ENCODE data around the gene GIPC2. TPM values are rescaled to one million over a fixed set of nuclear protein-coding genes. Genes with fewer than 3 reads are reported as not detected.

The GIPC2 gene
- total and polyA plus RNA-seq, 2 of the 4 experiments (the other 2 are of a cell fraction): 0.07 to 0.18 TPM

- Histone ChIP-seq H3K56ac (ENCODE audit: extremely low read depth, insufficient read depth, low read length) (no peak overlapping the region), H4K5ac (ENCODE audit: low read depth, low read length) (no peak overlapping the region), H3K4me2 (ENCODE audit: low read depth, low read length) (no peak overlapping the region), H3K27me3 (ENCODE audit: control insufficient read depth, insufficient read depth, low read length) (no peaks in the 10 kb centered on the region), H3K79me1 (ENCODE audit: low read depth in 1 of 2, low read length in 2 of 2) (no peaks in the 10 kb centered on the region), H2BK15ac (ENCODE audit: low read depth, low read length) (0 out of 3 replicates have a peak overlapping the region, but pooled peaks have one; percentile 7), H3K4me3 (ENCODE audit: insufficient read depth, low read depth, low read length) (no peak overlapping the region), H2AK9ac (replicated peaks; ENCODE audit: low read depth, low read length, poor library complexity) (no peak overlapping the region), H3K4me1 (ENCODE audit: control insufficient read depth, insufficient read depth, low read length) (no peaks in the 10 kb centered on the region; the same call in 1 of the 2 replicates), H2AK5ac (ENCODE audit: low read depth, low read length) (no peak overlapping the region), H4K8ac (ENCODE audit: low read depth in 2 of 2, low read length in 2 of 2) (no peak overlapping the region), H3K9ac (ENCODE audit: low read depth, low read length) (no peak overlapping the region), H3K9me3 (ENCODE audit: control insufficient read depth, insufficient read depth, low read length) (no peaks in the 10 kb centered on the region), H3K9me1 (ENCODE audit: insufficient read depth, low read length) (no peaks in the 10 kb centered on the region), H4K20me1 (ENCODE audit: insufficient read depth, low read length) (no peaks in the 10 kb centered on the region), H2AFZ (replicated peaks; ENCODE audit: low read length, poor library complexity) (no peak overlapping the region), H3K23ac (ENCODE audit: low read depth, low read length) (no peak overlapping the region), H2BK5ac (ENCODE audit: low read depth, low read length, poor library complexity, severe bottlenecking) (no peak overlapping the region), H2BK20ac (ENCODE audit: low read depth, low read length) (no peak overlapping the region), H3K14ac (replicated peaks; ENCODE audit: low read depth, low read length) (0 out of 2 replicates have a peak overlapping the region, but pooled peaks have one; percentile 11), H3K4ac (ENCODE audit: low read depth, low read length) (no peak overlapping the region), H3K18ac (ENCODE audit: low read depth, low read length) (no peak overlapping the region), H2BK120ac (ENCODE audit: low read depth, low read length) (peak overlapping the region; percentile 48; the same call in 1 of the 2 replicates), H3K27ac (ENCODE audit: insufficient read depth, low read length) (no peak overlapping the region), H3K36me3 (ENCODE audit: control insufficient read depth, insufficient read depth, low read length) (no peaks in the 10 kb centered on the region), H4K91ac (ENCODE audit: insufficient read depth, low read depth, low read length) (no peak overlapping the region)
- TF ChIP-seq RCOR1 (IDR thresholded peaks at IDR 0.05; ENCODE audit: insufficient replicate concordance, low read length): no peak
- in situ Hi-C loops (cut with MboI; ENCODE audit: low sequenced_read_pairs): no loop called here
- CTCF ChIA-PET: interaction anchor here (0.6 to 4.4 kb wide), 3 partner anchors 16 to 477 kb away, joined by 4 to 32 read pairs (median 5); no protein-coding TSS in a partner anchor
- POLR2A ChIA-PET (ENCODE audit: unreplicated experiment): no interaction called here
- dilution Hi-C loops (cut with HindIII; ENCODE audit: low sequenced_read_pairs, unreplicated experiment): loop anchor here (10.0 kb wide), 1 partner anchor 458 kb away; no protein-coding TSS in a partner anchor
- intact Hi-C loops (cut with micrococcal nuclease): loop anchor here (10.0 kb wide), 1 partner anchor 198 kb away; no protein-coding TSS in a partner anchor
- DNase-seq (no peak), ATAC-seq (ENCODE audit: low read depth) (no peak)
- BruUV-seq (replicated peaks): no TSS peak
- WGBS, 2 experiments (ENCODE audit: extremely low coverage in 2 of 2, insufficient read length in 1 of 2): 100% methylated on average over 1 of the region's 5 CpGs; no CpG with 5 or more reads in 1 of the 2 experiments
Measured at GRCh38 chr1:78147031-78147430, 101.3 kb downstream of the GIPC2 start.

Data from IMR-90 (cell line).